Right lobe of liver (tissue), 6 donors: ENCODE results near the gene GPR156. TPM values are rescaled to one million over a fixed set of nuclear protein-coding genes. Genes with fewer than 3 reads are reported as not detected.

ENCODE experiments used
- ATAC-seq, 4 donors: fragments of 200-7000 bp; cut with Tn5 transposase; one replicate each; pipeline ENCODE4 v1.9.1; 2020; ENCODE audit warnings: mild to moderate bottlenecking in 4 of 4, moderate library complexity in 4 of 4
- DNase-seq, 3 donors: peaks; one replicate each; pipeline ENCODE4 v3.0.0-alpha.2; 2020
- H3K27ac ChIP-seq, 3 donors: fragments of 200-600 bp; one replicate each; pipeline ENCODE4 v1.8.0; 2022
- H3K27me3 ChIP-seq, 2 donors: fragments of 200-600 bp; one replicate each; pipeline ENCODE4 v1.8.0; 2022
- H3K36me3 ChIP-seq, 4 donors: fragments of 200-600 bp; sonication (generic) in 1 of 4; one replicate each; pipeline versions ENCODE4 v1.5.1 to v1.8.0; 2017 to 2022; ENCODE audit warnings: control low read depth in 1 of 4
- H3K4me1 ChIP-seq, 4 donors: fragments of 200-600 bp; sonication (generic) in 1 of 4; one replicate each; pipeline versions ENCODE4 v1.5.1 to v1.8.0; 2017 to 2022; ENCODE audit warnings: control low read depth in 1 of 4
- H3K4me3 ChIP-seq, 3 donors: fragments of 200-600 bp; one replicate each; pipeline ENCODE4 v1.8.0; 2022
- H3K9me3 ChIP-seq, 4 donors: fragments of 200-600 bp; sonication (generic) in 1 of 4; one replicate each; pipeline versions ENCODE4 v1.5.1 to v1.8.0; 2017 to 2022; ENCODE audit warnings: control low read depth in 1 of 4
- POLR2A ChIP-seq: fragments of 450-650 bp; IDR thresholded peaks from one replicate; pipeline ENCODE4 v1.6.1; 2017; ENCODE audit warnings: antibody characterized with exemption, mild to moderate bottlenecking
- WGBS: methylation state at CpG from one replicate; pipeline ENCODE4 v1.1.6; 2018; ENCODE audit warnings: low coverage, low lambda C conversion rate; ENCODE audit not compliant: insufficient coverage; ENCODE audit errors: missing lambda C conversion rate; 5-methylcytosine and 5-hydroxymethylcytosine counted together
- intact Hi-C, 2 donors: fragments of 100-400 bp; cut with DNase I; formaldehyde crosslinking; loops; one replicate each; pipeline versions ENCODE4 v1.11.2 to v1.14.1; 2022
- total RNA-seq, 6 experiments: library from RNA; depleted of rRNA in 2 of 6; stranded (reverse); fragments of >200 nt in 2 of 6; fragmentation: NEBNext Ultra II Directional in 3 of 6; extraction: Animal tissue kit (Norgen Biotek cat#: 25700) in 3 of 6; gene quantifications; one replicate each; pipeline versions ENCODE4 v1.1.0 to v1.2.4, GENCODE V29; 2016 to 2023
- TF ChIP-seq, protein P1 (sequence below), 4 donors: fragments of 200-600 bp in 3 of 4; fragments of 450-650 bp in 1 of 4; IDR thresholded peaks; one replicate each; pipeline versions ENCODE4 v1.5.1 to v1.8.0; 2016 to 2022; ENCODE audit warnings: antibody characterized with exemption in 4 of 4, mild to moderate bottlenecking in 2 of 4
- donor health status: DM: no; HTN: yes; CAD: no.
- donor health status: DM: no; HTN: no; CAD: no.
- donor health status: DM: no; HTN: no; CAD: no.
- donor health status: DM: no; HTN: yes; CAD: no.
- donor health status: DM: no; HTN: yes; CAD: no.

The GPR156 gene
- total RNA-seq, 6 experiments from 2014 or later, result not detected

DNA sequence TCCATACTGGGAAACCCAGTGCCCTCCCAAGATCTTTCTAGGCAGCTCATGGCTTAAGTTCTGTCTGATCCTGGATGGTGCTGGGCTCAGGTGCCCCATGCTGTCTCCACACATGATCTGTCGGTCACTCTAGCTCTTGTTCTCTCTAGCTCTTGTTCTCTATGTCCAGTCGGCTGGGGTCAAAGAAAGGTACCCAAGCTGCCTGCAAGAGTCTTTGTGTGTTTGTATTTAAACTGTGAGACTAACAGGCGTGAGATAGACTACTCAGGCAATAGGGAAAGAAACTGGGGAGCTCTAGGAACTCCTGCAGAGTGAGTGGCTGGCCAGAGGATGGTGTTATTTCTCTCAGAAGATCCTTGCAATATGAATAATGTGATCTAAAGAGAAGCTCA, 40.2 kb downstream of the GPR156 start:
- intact Hi-C loops, result loop anchor here (5.0 to 10.0 kb wide), 3 partner anchors 170 to 312 kb away; no protein-coding TSS in a partner anchor
- no peaks in the 10 kb centered on the region for H3K27me3 ChIP-seq
- no peak overlapping the region for H3K27ac ChIP-seq
- no peaks in the 10 kb centered on the region for H3K36me3 ChIP-seq
- no peaks in the 10 kb centered on the region for H3K9me3 ChIP-seq
- no peak for TF ChIP-seq POLR2A
- TF ChIP-seq, protein P1, sequence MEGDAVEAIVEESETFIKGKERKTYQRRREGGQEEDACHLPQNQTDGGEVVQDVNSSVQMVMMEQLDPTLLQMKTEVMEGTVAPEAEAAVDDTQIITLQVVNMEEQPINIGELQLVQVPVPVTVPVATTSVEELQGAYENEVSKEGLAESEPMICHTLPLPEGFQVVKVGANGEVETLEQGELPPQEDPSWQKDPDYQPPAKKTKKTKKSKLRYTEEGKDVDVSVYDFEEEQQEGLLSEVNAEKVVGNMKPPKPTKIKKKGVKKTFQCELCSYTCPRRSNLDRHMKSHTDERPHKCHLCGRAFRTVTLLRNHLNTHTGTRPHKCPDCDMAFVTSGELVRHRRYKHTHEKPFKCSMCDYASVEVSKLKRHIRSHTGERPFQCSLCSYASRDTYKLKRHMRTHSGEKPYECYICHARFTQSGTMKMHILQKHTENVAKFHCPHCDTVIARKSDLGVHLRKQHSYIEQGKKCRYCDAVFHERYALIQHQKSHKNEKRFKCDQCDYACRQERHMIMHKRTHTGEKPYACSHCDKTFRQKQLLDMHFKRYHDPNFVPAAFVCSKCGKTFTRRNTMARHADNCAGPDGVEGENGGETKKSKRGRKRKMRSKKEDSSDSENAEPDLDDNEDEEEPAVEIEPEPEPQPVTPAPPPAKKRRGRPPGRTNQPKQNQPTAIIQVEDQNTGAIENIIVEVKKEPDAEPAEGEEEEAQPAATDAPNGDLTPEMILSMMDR (IDR thresholded peaks at IDR 0.05), result no peak
- ATAC-seq, result no peak
- no peaks in the 10 kb centered on the region for H3K4me1 ChIP-seq
- no peak overlapping the region for H3K4me3 ChIP-seq
- WGBS, result 59% methylated on average over 3 of the region's 3 CpGs
- DNase-seq, result no peak

DNA sequence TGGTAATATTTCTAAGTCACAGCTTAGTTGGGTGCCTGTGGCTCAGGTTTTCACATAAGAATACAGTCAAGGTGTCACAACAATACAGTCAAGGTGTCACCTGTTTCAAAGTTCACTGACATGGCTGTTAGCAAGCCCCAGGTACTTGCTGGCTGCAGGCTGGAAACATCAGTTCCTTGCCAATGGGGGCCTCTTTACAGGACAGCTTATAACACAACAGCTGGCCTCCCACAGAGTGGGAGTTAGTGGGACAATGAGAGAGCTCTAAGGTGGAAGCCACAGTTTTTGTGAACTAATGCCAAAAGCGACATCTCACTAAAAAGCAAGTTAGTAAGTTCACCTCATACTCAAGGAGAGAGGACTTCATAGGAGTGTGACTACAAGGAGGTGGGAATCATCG, 45.4 kb downstream of the GPR156 start:
- no peak for TF ChIP-seq POLR2A
- TF ChIP-seq, protein P1 (IDR thresholded peaks at IDR 0.05), result no peak
- no peak for DNase-seq
- intact Hi-C loops, result loop anchor here in 1 of 2 donors (10.0 kb wide), 1 partner anchor 175 kb away; no protein-coding TSS in a partner anchor

DNA sequence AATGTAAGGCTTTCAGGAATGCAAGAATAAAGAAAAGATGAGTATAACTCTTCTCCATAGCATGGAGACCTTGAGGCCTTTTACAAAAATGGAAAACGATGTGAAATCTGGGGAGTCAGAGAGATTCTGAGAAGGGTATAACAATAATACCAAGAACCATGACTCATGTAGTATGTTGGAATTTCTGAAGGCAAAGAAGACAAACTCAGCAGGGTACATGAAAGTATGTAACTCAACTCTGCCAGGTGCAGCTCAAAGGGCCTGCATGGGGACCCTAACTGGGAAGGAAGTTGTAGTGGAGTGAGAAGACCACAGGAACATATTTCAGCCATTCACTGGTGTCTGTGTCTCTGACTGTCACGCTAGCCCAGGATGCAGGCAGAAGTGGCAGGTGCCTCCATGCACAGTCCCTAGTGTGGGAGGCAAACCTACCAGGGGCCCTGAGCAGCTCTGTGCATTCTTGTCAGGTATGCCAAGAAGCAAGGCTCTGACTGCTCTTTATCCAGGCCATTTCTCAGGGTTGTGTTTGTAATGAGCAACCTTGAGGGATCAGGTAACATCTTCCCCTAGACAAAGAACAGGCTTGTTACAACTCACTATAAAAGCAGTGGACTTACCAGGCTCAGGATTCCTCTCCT, 57.2 kb downstream of the GPR156 start:
- peaks cover 0 to 1% (median 0%) of the 10 kb centered on the region in 4 donors for H3K9me3 ChIP-seq
- H3K27ac ChIP-seq, result no peak overlapping the region
- TF ChIP-seq POLR2A, result no peak
- TF ChIP-seq, protein P1 (IDR thresholded peaks at IDR 0.05), result no peak
- intact Hi-C loops, result no loop called here
- DNase-seq (no peak), ATAC-seq (no peak)
- no peak overlapping the region for H3K4me3 ChIP-seq
- H3K36me3 ChIP-seq, result no peaks in the 10 kb centered on the region
- H3K4me1 ChIP-seq, result no peaks in the 10 kb centered on the region
- 87% methylated on average over 1 of the region's 2 CpGs for whole genome bisulfite sequencing
- no peaks in the 10 kb centered on the region for H3K27me3 ChIP-seq

More for the DNA sequence above, 45.4 kb downstream of the GPR156 start:
- no peaks in the 10 kb centered on the region for H3K4me1 ChIP-seq
- no peak overlapping the region for H3K4me3 ChIP-seq
- H3K9me3 ChIP-seq, result no peaks in the 10 kb centered on the region
- H3K36me3 ChIP-seq, result no peaks in the 10 kb centered on the region
- no peaks in the 10 kb centered on the region for H3K27me3 ChIP-seq
- no peak overlapping the region for H3K27ac ChIP-seq
- no peak for ATAC-seq
- 68% methylated on average over 2 of the region's 2 CpGs for WGBS

DNA sequence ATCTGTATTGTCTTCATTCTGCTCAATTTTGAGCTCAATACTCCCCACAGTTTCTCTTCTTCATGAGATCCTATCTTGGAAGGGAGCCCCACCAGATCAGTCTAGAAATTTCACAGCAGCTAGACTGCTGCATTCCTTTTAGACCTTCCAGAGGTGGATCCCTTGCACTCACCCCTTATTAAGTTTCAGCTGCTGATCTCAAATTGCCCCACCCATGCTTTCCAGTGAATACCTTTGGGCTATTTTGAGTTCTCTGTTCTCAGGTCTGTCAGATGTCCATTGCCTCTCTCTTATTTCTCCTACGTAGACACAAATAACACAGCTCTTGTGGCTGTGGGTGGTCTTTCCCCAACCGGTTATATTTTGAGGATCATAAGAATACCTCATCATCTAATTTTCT, 60.8 kb downstream of the GPR156 start:
- ATAC-seq, result no peak
- Histone ChIP-seq H3K4me3 (no peak overlapping the region), H3K9me3 (no peaks in the 10 kb centered on the region), H3K36me3 (no peaks in the 10 kb centered on the region), H3K27ac (no peak overlapping the region), H3K4me1 (no peaks in the 10 kb centered on the region), H3K27me3 (no peaks in the 10 kb centered on the region)
- TF ChIP-seq, protein P1 (IDR thresholded peaks at IDR 0.05), result no peak
- TF ChIP-seq POLR2A, result no peak
- no peak for DNase-seq
- WGBS, result 88% methylated on average over 2 of the region's 2 CpGs
- intact Hi-C loops, result no loop called here
